Measurements from ENCODE around the gene IRX5. TPM values are rescaled to one million over a fixed set of nuclear protein-coding genes. Genes with fewer than 3 reads are reported as not detected.

Gene IRX5
- total RNA-seq, 1 donor from 2014 or later, result 4.3 TPM

GRCh38 chr16:54891346-54891745 is 39.3 kb upstream of the IRX5 start:
- peaks cover 6% of the 10 kb centered on the region for H3K9me3 Mint-ChIP-seq (ENCODE audit: unreplicated experiment)
- H3K4me1 Mint-ChIP-seq (ENCODE audit: unreplicated experiment), result no peaks in the 10 kb centered on the region
- H3K36me3 Mint-ChIP-seq (ENCODE audit: unreplicated experiment), result no peaks in the 10 kb centered on the region
- no peak overlapping the region for H3K4me3 Mint-ChIP-seq (ENCODE audit: unreplicated experiment)
- H3K27me3 Mint-ChIP-seq (ENCODE audit: unreplicated experiment), result no peaks in the 10 kb centered on the region
- no peak overlapping the region for H3K27ac Mint-ChIP-seq (ENCODE audit: unreplicated experiment)
- no peak for TF ChIP-seq CTCF (IDR thresholded peaks at IDR 0.05)
- DNase-seq (ENCODE audit: extremely low spot score, unreplicated experiment), result no peak

- Mint-ChIP-seq H3K9me3 (ENCODE audit: unreplicated experiment) (no peaks in the 10 kb centered on the region), H3K4me1 (ENCODE audit: unreplicated experiment) (no peaks in the 10 kb centered on the region), H3K36me3 (ENCODE audit: unreplicated experiment) (no peaks in the 10 kb centered on the region), H3K27me3 (ENCODE audit: unreplicated experiment) (no peaks in the 10 kb centered on the region), H3K27ac (ENCODE audit: unreplicated experiment) (no peak overlapping the region), H3K4me3 (ENCODE audit: unreplicated experiment) (no peak overlapping the region)
- TF ChIP-seq CTCF (IDR thresholded peaks at IDR 0.05), result no peak
- DNase-seq (ENCODE audit: extremely low spot score, unreplicated experiment), result no peak
These were observed 37.7 kb upstream of the IRX5 start for GRCh38 chr16:54892981-54893380.

GRCh38 chr16:54897930-54898329 is 32.7 kb upstream of the IRX5 start:
- no peak overlapping the region for H3K27ac Mint-ChIP-seq (ENCODE audit: unreplicated experiment)
- no peaks in the 10 kb centered on the region for H3K36me3 Mint-ChIP-seq (ENCODE audit: unreplicated experiment)

GRCh38 chr16:54901606-54902005 is 29.1 kb upstream of the IRX5 start:
- peaks cover 15% of the 10 kb centered on the region for H3K9me3 Mint-ChIP-seq (ENCODE audit: unreplicated experiment)
- no peak overlapping the region for H3K4me3 Mint-ChIP-seq (ENCODE audit: unreplicated experiment)

More at GRCh38 chr16:54897930-54898329, 32.7 kb upstream of the IRX5 start:
- H3K4me3 Mint-ChIP-seq (ENCODE audit: unreplicated experiment), result no peak overlapping the region
- TF ChIP-seq CTCF (IDR thresholded peaks at IDR 0.05), result no peak
- H3K4me1 Mint-ChIP-seq (ENCODE audit: unreplicated experiment), result no peaks in the 10 kb centered on the region
- no peaks in the 10 kb centered on the region for H3K27me3 Mint-ChIP-seq (ENCODE audit: unreplicated experiment)
- peaks cover 3% of the 10 kb centered on the region for H3K9me3 Mint-ChIP-seq (ENCODE audit: unreplicated experiment)
- no peak for DNase-seq (ENCODE audit: extremely low spot score, unreplicated experiment)

GRCh38 chr16:54903047-54903446 is 27.6 kb upstream of the IRX5 start:
- TF ChIP-seq CTCF (IDR thresholded peaks at IDR 0.05), result no peak
- DNase-seq (ENCODE audit: extremely low spot score, unreplicated experiment), result no peak
- Mint-ChIP-seq H3K27me3 (ENCODE audit: unreplicated experiment) (no peaks in the 10 kb centered on the region), H3K36me3 (ENCODE audit: unreplicated experiment) (no peaks in the 10 kb centered on the region), H3K4me3 (ENCODE audit: unreplicated experiment) (no peak overlapping the region), H3K9me3 (ENCODE audit: unreplicated experiment) (peaks cover 15% of the 10 kb centered on the region), H3K4me1 (ENCODE audit: unreplicated experiment) (no peaks in the 10 kb centered on the region), H3K27ac (ENCODE audit: unreplicated experiment) (no peak overlapping the region)

More at GRCh38 chr16:54901606-54902005, 29.1 kb upstream of the IRX5 start:
- no peaks in the 10 kb centered on the region for H3K27me3 Mint-ChIP-seq (ENCODE audit: unreplicated experiment)
- H3K4me1 Mint-ChIP-seq (ENCODE audit: unreplicated experiment), result no peaks in the 10 kb centered on the region
- H3K36me3 Mint-ChIP-seq (ENCODE audit: unreplicated experiment), result no peaks in the 10 kb centered on the region
- no peak overlapping the region for H3K27ac Mint-ChIP-seq (ENCODE audit: unreplicated experiment)
- no peak for TF ChIP-seq CTCF (IDR thresholded peaks at IDR 0.05)
- DNase-seq (ENCODE audit: extremely low spot score, unreplicated experiment), result no peak

Data from osteocyte (in vitro differentiated cells).